ENCODE results near the gene SERPINB6. TPM values are rescaled to one million over a fixed set of nuclear protein-coding genes. Genes with fewer than 3 reads are reported as not detected.

SERPINB6 gene
- total RNA-seq, 1 experiment from 2014 or later: 131 TPM

- BruUV-seq (replicated peaks): no TSS peak
- Histone ChIP-seq H3K4me1 (ENCODE audit: control insufficient read depth, insufficient read depth, low read length) (no peaks in the 10 kb centered on the region), H3K27ac (ENCODE audit: low read length) (no peak overlapping the region), H3K36me3 (ENCODE audit: control insufficient read depth, insufficient read depth, low read length) (no peaks in the 10 kb centered on the region), H3K9me3 (ENCODE audit: control insufficient read depth, insufficient read depth, low read depth, low read length) (no peaks in the 10 kb centered on the region), H3K4me3 (ENCODE audit: low read depth in 2 of 2, low read length in 2 of 2) (no peak overlapping the region), H3K27me3 (ENCODE audit: control insufficient read depth, insufficient read depth, low read length) (no peaks in the 10 kb centered on the region)
- ATAC-seq (no peak), DNase-seq (ENCODE audit: low read depth, low spot score) (no peak)
- in situ Hi-C loops (cut with HindIII; ENCODE audit: low pct_unique_long_range_greater_than_20kb, low sequenced_read_pairs): no loop called here
- TF ChIP-seq SIN3A (IDR thresholded peaks at IDR 0.05; ENCODE audit: borderline replicate concordance, insufficient read depth, low read depth, low read length) (no peak), TCF7L2 (IDR thresholded peaks at IDR 0.05; ENCODE audit: low read depth, low read length) (no peak), POLR2AphosphoS5 (IDR thresholded peaks at IDR 0.05; ENCODE audit: low read depth, low read length) (no peak), REST (IDR thresholded peaks at IDR 0.05; ENCODE audit: insufficient read depth in 1 of 2, low read depth in 2 of 2, low read length in 1 of 2) (no peak), CTCF (IDR thresholded peaks at IDR 0.05) (no peak)
- ChIA-PET POLR2A (no interaction called here), CTCF (no interaction called here)
- intact Hi-C loops (cut with micrococcal nuclease; ENCODE audit: unreplicated experiment): no loop called here
Measured at GRCh38 chr6:2940010-2940850, 31.1 kb downstream of the SERPINB6 start.

- Histone ChIP-seq H3K27me3 (ENCODE audit: control insufficient read depth, insufficient read depth, low read length) (no peaks in the 10 kb centered on the region; the same call in 1 of the 2 replicates), H3K27ac (ENCODE audit: low read length) (no peak overlapping the region), H3K4me3 (ENCODE audit: low read depth in 2 of 2, low read length in 2 of 2) (no peak overlapping the region), H3K36me3 (ENCODE audit: control insufficient read depth, insufficient read depth, low read length) (no peaks in the 10 kb centered on the region), H3K9me3 (ENCODE audit: control insufficient read depth, insufficient read depth, low read depth, low read length) (no peaks in the 10 kb centered on the region), H3K4me1 (ENCODE audit: control insufficient read depth, insufficient read depth, low read length) (no peaks in the 10 kb centered on the region)
- TF ChIP-seq TCF7L2 (IDR thresholded peaks at IDR 0.05; ENCODE audit: low read depth, low read length) (no peak), POLR2AphosphoS5 (IDR thresholded peaks at IDR 0.05; ENCODE audit: low read depth, low read length) (no peak), SIN3A (IDR thresholded peaks at IDR 0.05; ENCODE audit: borderline replicate concordance, insufficient read depth, low read depth, low read length) (no peak), CTCF (IDR thresholded peaks at IDR 0.05) (no peak)
- intact Hi-C loops (cut with micrococcal nuclease; ENCODE audit: unreplicated experiment): no loop called here
- in situ Hi-C loops (cut with HindIII; ENCODE audit: low pct_unique_long_range_greater_than_20kb, low sequenced_read_pairs): no loop called here
- no peak for ATAC-seq
- ChIA-PET POLR2A (no interaction called here), CTCF (no interaction called here)
- no peak for DNase-seq (ENCODE audit: low read depth, low spot score)
- BruUV-seq (replicated peaks): no TSS peak
Measured at GRCh38 chr6:2939315-2940009, 31.9 kb downstream of the SERPINB6 start.
